Smooth muscle cell of the pulmonary artery (primary cell): ENCODE results near the gene NBPF19. TPM values are rescaled to one million over a fixed set of nuclear protein-coding genes. Genes with fewer than 3 reads are reported as not detected.

Experiments used
- total RNA-seq: library from RNA; depleted of rRNA; stranded (reverse); fragments of >200 nt; gene quantifications from 2 replicates; pipeline ENCODE4 v1.2.3, GENCODE V29; 2014

The NBPF19 gene
- total RNA-seq = 13.5 and 18.8 TPM in 2 replicates

DNA sequence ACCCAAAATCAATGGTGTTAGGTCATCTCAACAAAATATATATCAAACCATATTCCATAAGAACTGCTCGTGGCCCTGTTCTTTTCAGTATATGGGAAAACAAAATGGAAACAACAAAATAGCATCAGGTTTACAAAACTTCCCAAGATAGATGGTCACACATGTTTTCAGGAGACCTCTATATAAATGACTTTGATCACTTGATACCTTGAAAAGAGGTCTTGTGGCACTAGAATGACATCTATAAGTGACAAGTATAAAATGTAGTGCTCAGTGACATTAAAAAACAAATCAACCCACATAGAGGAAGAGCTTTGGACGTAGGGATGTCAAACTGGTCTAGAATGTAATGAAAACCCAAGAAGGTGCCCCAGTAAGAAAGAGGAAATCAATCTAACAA, at the start of gene NBPF19:
NBPF19 (plus strand) TSS at position 301 of the 400 bp plus-strand sequence. CDS start 888 bp downstream, outside the sequence.

Other genes with a start within 250 kb of the NBPF19 start
- not detected in 2 replicates for gene PPIAL4C, start 108.8 kb downstream of the NBPF19 start, total RNA-seq